HCT116 (cell line): Measurements from ENCODE around the gene ASB10. TPM values are rescaled to one million over a fixed set of nuclear protein-coding genes. Genes with fewer than 3 reads are reported as not detected.

ENCODE experiments used
- ATAC-seq: fragments of 200-7000 bp; cut with Tn5 transposase; 2 replicates; pipeline ENCODE4 v1.9.1; 2020; ENCODE audit warnings: mild to moderate bottlenecking, moderate library complexity
- BruUV-seq: library from RNA; stranded (reverse); fragments of 400-500 nt; replicated peaks from 2 replicates; lab custom pipeline; 2021; lab: Mats Ljungman, UMichigan
- CTCF ChIA-PET: fragments of 300-600 bp; sonication (Branson Sonifier 250); formaldehyde crosslinking; loops from one replicate; lab custom pipeline; 2021; ENCODE audit warnings: antibody characterized with exemption; lab: Charles Lee
- POLR2A ChIA-PET: fragments of 300-600, 350-600 bp; sonication (Branson Sonifier 250); formaldehyde crosslinking; loops from one replicate; lab custom pipeline; 2021; ENCODE audit warnings: antibody characterized with exemption; lab: Charles Lee
- RAD21 ChIA-PET, 2 experiments: fragments of 300-600 bp; sonication (Branson Sonifier 250); formaldehyde crosslinking; loops; one replicate each; lab custom pipeline; 2023; ENCODE audit warnings: low total read pairs in 2 of 2; ENCODE audit not compliant: uncharacterized antibody in 2 of 2, unreplicated experiment in 2 of 2, low non-redundant PET in 1 of 2; lab: Charles Lee
- DNase-seq: peaks from one replicate; pipeline ENCODE4 v3.0.0-alpha.2; 2010; ENCODE audit warnings: low read depth, low spot score
- H2AFZ ChIP-seq: fragments of 200-600 bp; shearing (Covaris generic), sonication (generic); 2 replicates; pipeline ENCODE4 v1.6.1; 2017; ENCODE audit warnings: low read depth, mixed run types, mixed read lengths, antibody characterized with exemption, low read length; ENCODE audit not compliant: poor library complexity, severe bottlenecking
- H3K27ac ChIP-seq: 2 replicates; pipeline ENCODE4 v1.5.1; 2012; ENCODE audit warnings: low read depth, low read length
- H3K27me3 ChIP-seq: fragments of 200-600 bp; sonication (generic); 2 replicates; pipeline ENCODE4 v1.6.1; 2016; ENCODE audit warnings: mixed run types, low read length, mixed read lengths; ENCODE audit not compliant: insufficient read depth
- H3K36me3 ChIP-seq, 2 experiments: fragments of 200-500 bp in 1 of 2; fragments of 200-600 bp in 1 of 2; sonication (Bioruptor generic) in 1 of 2; sonication (generic) in 1 of 2; 2 replicates each; pipeline versions ENCODE4 v1.5.1 to v1.6.1; 2014 to 2016; ENCODE audit warnings: low read length in 2 of 2, inconsistent platforms in 1 of 2, mixed read lengths in 1 of 2, mixed run types in 1 of 2; ENCODE audit not compliant: insufficient read depth in 2 of 2, control insufficient read depth in 1 of 2
- H3K4me1 ChIP-seq, 2 experiments: fragments of 200-600 bp in 1 of 2; sonication (generic) in 1 of 2; 2 replicates each; pipeline versions ENCODE4 v1.5.1 to v1.6.1; 2012 to 2017; ENCODE audit warnings: low read length in 2 of 2, inconsistent platforms in 1 of 2, mild to moderate bottlenecking in 1 of 2, mixed read lengths in 1 of 2, mixed run types in 1 of 2, moderate library complexity in 1 of 2; ENCODE audit not compliant: insufficient read depth in 2 of 2, control insufficient read depth in 1 of 2
- H3K4me2 ChIP-seq: fragments of 200-600 bp; sonication (generic); 2 replicates; pipeline ENCODE4 v1.6.1; 2017; ENCODE audit warnings: mixed run types, low read length, mixed read lengths
- H3K4me3 ChIP-seq, 2 experiments: fragments of 200-600 bp in 1 of 2; sonication (generic) in 1 of 2; replicated peaks in 1 of 2; 2 replicates each; pipeline ENCODE4 v1.5.1; 2011 to 2016; ENCODE audit warnings: low read length in 2 of 2, control low read depth in 1 of 2, low read depth in 1 of 2, mild to moderate bottlenecking in 1 of 2, mixed read lengths in 1 of 2, mixed run types in 1 of 2
- H3K79me2 ChIP-seq: fragments of 200-600 bp; sonication (generic); 2 replicates; pipeline ENCODE4 v1.6.1; 2017; ENCODE audit warnings: mild to moderate bottlenecking, mixed run types, low read length, moderate library complexity, mixed read lengths; ENCODE audit not compliant: insufficient read depth
- H3K9ac ChIP-seq: fragments of 200-600 bp; sonication (generic); 2 replicates; pipeline ENCODE4 v1.6.1; 2016; ENCODE audit warnings: low read length, mixed read lengths
- H3K9me2 ChIP-seq: fragments of 200-600 bp; sonication (generic), shearing (Covaris generic); 2 replicates; pipeline ENCODE4 v1.6.1; 2017; ENCODE audit warnings: mixed run types, mild to moderate bottlenecking, moderate library complexity; ENCODE audit not compliant: insufficient read depth
- H3K9me3 ChIP-seq, 2 experiments: fragments of 200-500 bp in 1 of 2; fragments of 200-600 bp in 1 of 2; sonication (Bioruptor generic) in 1 of 2; sonication (generic) in 1 of 2; 2 replicates each; pipeline ENCODE4 v1.6.1; 2014 to 2017; ENCODE audit warnings: low read length in 2 of 2, mixed read lengths in 2 of 2, inconsistent platforms in 1 of 2, low read depth in 1 of 2, mild to moderate bottlenecking in 1 of 2, mixed run types in 1 of 2, moderate library complexity in 1 of 2; ENCODE audit not compliant: control insufficient read depth in 1 of 2, insufficient read depth in 1 of 2
- H4K20me1 ChIP-seq: fragments of 200-600 bp; sonication (generic), shearing (Covaris generic); 2 replicates; pipeline ENCODE4 v1.6.1; 2017; ENCODE audit warnings: mixed run types, mild to moderate bottlenecking, moderate library complexity; ENCODE audit not compliant: insufficient read depth
- CBX3 ChIP-seq: IDR thresholded peaks from 2 replicates; pipeline ENCODE4 v1.6.1; 2012; ENCODE audit warnings: low read depth
- CEBPB ChIP-seq: IDR thresholded peaks from 2 replicates; pipeline ENCODE4 v1.6.1; 2012; ENCODE audit warnings: low read depth
- CTCF ChIP-seq, 3 experiments: fragments of 200-600 bp in 1 of 3; sonication (generic) in 1 of 3; IDR thresholded peaks in 2 of 3; conservative IDR thresholded peaks in 1 of 3; 2 replicates each; pipeline ENCODE4 v1.5.1; 2012 to 2017; ENCODE audit warnings: low read depth in 2 of 3, low read length in 2 of 3, antibody characterized with exemption in 1 of 3, borderline replicate concordance in 1 of 3, control low read depth in 1 of 3, mild to moderate bottlenecking in 1 of 3, mixed read lengths in 1 of 3, mixed run types in 1 of 3, moderate library complexity in 1 of 3; ENCODE audit not compliant: insufficient read depth in 1 of 3
- ELF1 ChIP-seq: IDR thresholded peaks from 2 replicates; pipeline ENCODE4 v1.6.1; 2012; ENCODE audit warnings: low read depth, borderline replicate concordance
- EZH2 ChIP-seq: fragments of 200-600 bp; sonication (generic); IDR thresholded peaks from 2 replicates; pipeline ENCODE4 v1.6.1; 2017; ENCODE audit warnings: antibody characterized with exemption, mixed run types
- EZH2phosphoT487 ChIP-seq: fragments of 200-600 bp; IDR thresholded peaks from 2 replicates; pipeline ENCODE4 v1.6.1; 2018; ENCODE audit warnings: antibody characterized with exemption, borderline replicate concordance
- FOSL1 ChIP-seq: IDR thresholded peaks from 2 replicates; pipeline ENCODE4 v1.6.1; 2012; ENCODE audit warnings: low read depth
- POLR2AphosphoS5 ChIP-seq: IDR thresholded peaks from 2 replicates; pipeline ENCODE4 v1.6.1; 2011; ENCODE audit warnings: mild to moderate bottlenecking, low read depth, low read length, moderate library complexity
- REST ChIP-seq: IDR thresholded peaks from 2 replicates; pipeline ENCODE4 v1.6.1; 2012; ENCODE audit warnings: low read depth
- SIN3A ChIP-seq: IDR thresholded peaks from 2 replicates; pipeline ENCODE4 v1.6.1; 2012; ENCODE audit warnings: low read depth
- SP1 ChIP-seq: IDR thresholded peaks from 2 replicates; pipeline ENCODE4 v1.6.1; 2012; ENCODE audit warnings: low read depth
- SRF ChIP-seq: IDR thresholded peaks from 2 replicates; pipeline ENCODE4 v1.6.1; 2012; ENCODE audit warnings: low read depth
- ZBTB33 ChIP-seq: IDR thresholded peaks from 2 replicates; pipeline ENCODE4 v1.6.1; 2011; ENCODE audit warnings: mild to moderate bottlenecking, low read length, moderate library complexity; ENCODE audit not compliant: insufficient replicate concordance; ENCODE audit errors: extremely low read depth
- intact Hi-C: fragments of 100-400 bp; cut with micrococcal nuclease; formaldehyde crosslinking; loops from 2 replicates; pipeline ENCODE4 v1.10.0; 2022
- total RNA-seq: library from RNA; stranded (reverse); gene quantifications from one replicate; pipeline ENCODE4 v1.2.1, GENCODE V29; 2021; ENCODE audit not compliant: unreplicated experiment

The ASB10 gene
- total RNA-seq, 1 experiment from 2014 or later, result not detected

GRCh38 chr7:151141311-151141854, 45.7 kb downstream of the ASB10 start:
- intact Hi-C loops, result no loop called here
- Histone ChIP-seq H3K79me2 (no peaks in the 10 kb centered on the region), H3K36me3 (peaks cover 17% of the 10 kb centered on the region in 2 experiments; a peak in 3 of 4 replicates), H3K27ac (no peak overlapping the region), H3K9ac (no peak overlapping the region), H3K4me3 (no peak overlapping the region), H3K9me2 (no peaks in the 10 kb centered on the region), H3K27me3 (no peaks in the 10 kb centered on the region), H2AFZ (no peak overlapping the region), H3K9me3 (no peaks in the 10 kb centered on the region), H4K20me1 (no peaks in the 10 kb centered on the region), H3K4me2 (no peak overlapping the region), H3K4me1 (no peaks in the 10 kb centered on the region)
- ChIA-PET RAD21 (no interaction called here), CTCF (interaction anchor here (0.9 kb wide), 1 partner anchor 17 kb away, joined by 3 read pairs; no protein-coding TSS in a partner anchor), POLR2A (no interaction called here)
- ATAC-seq (no peak), DNase-seq (no peak)
- TF ChIP-seq EZH2, result no peak
- TF ChIP-seq EZH2phosphoT487, result no peak
- TF ChIP-seq ELF1, result no peak
- TF ChIP-seq CEBPB, result no peak
- TF ChIP-seq SRF, result no peak
- no peak for TF ChIP-seq FOSL1
- BruUV-seq, result no TSS peak

- H3K36me3 ChIP-seq, result peaks cover 17 to 18% of the 10 kb centered on the region in 2 experiments; a peak in 3 of 4 replicates
- RAD21 ChIA-PET, result no interaction called here
- H3K4me2 ChIP-seq, result no peak overlapping the region
- H3K9me3 ChIP-seq, result no peaks in the 10 kb centered on the region
- no peaks in the 10 kb centered on the region for H3K4me1 ChIP-seq
- intact Hi-C loops, result no loop called here
- no peak overlapping the region for H2AFZ ChIP-seq
- TF ChIP-seq CBX3, result no peak
- no peak for TF ChIP-seq ZBTB33
- no peak for TF ChIP-seq EZH2phosphoT487
- no peak for TF ChIP-seq SIN3A
- TF ChIP-seq POLR2AphosphoS5, result no peak
- TF ChIP-seq CTCF (IDR thresholded peaks at IDR 0.05 in 2 of 3, conservative IDR thresholded peaks at IDR 0.05 in 1 of 3; ENCODE audit: borderline replicate concordance in 1 of 3, insufficient read depth in 1 of 3, low read depth in 2 of 3, low read length in 2 of 3), result no peak
- TF ChIP-seq SP1, result no peak
- TF ChIP-seq REST, result no peak
- H3K4me3 ChIP-seq, result no peak overlapping the region
- no TSS peak for BruUV-seq
- DNase-seq (no peak), ATAC-seq (no peak)
- POLR2A ChIA-PET, result no interaction called here
- no peaks in the 10 kb centered on the region for H4K20me1 ChIP-seq
- H3K9ac ChIP-seq, result no peak overlapping the region
- CTCF ChIA-PET, result no interaction called here
- H3K27me3 ChIP-seq, result no peaks in the 10 kb centered on the region
- H3K79me2 ChIP-seq, result no peaks in the 10 kb centered on the region
- no peaks in the 10 kb centered on the region for H3K9me2 ChIP-seq
- H3K27ac ChIP-seq, result no peak overlapping the region
Measured at GRCh38 chr7:151140826-151141225, 46.2 kb downstream of the ASB10 start.
